H1 (cell line): ENCODE measurements around the gene TMEM51. TPM values are rescaled to one million over a fixed set of nuclear protein-coding genes. Genes with fewer than 3 reads are reported as not detected.

Experiments
- CTCF ChIA-PET: fragments of 300-600 bp; sonication (Branson Sonifier 250); formaldehyde crosslinking; loops from one replicate; lab custom pipeline; 2021; ENCODE audit not compliant: partially characterized antibody; lab: Charles Lee
- POLR2A ChIA-PET: fragments of 300-600 bp; sonication (Branson Sonifier 250); formaldehyde crosslinking; loops from one replicate; lab custom pipeline; 2021; ENCODE audit warnings: inconsistent platforms; ENCODE audit not compliant: partially characterized antibody; lab: Charles Lee
- DNase-seq, 2 experiments: peaks; one replicate each; pipeline versions ENCODE4 v3.0.0 to v3.0.0-alpha.2; 2010 to 2022; ENCODE audit warnings: low spot score in 2 of 2, low read depth in 1 of 2, mixed read lengths in 1 of 2
- FAIRE-seq: peaks from 2 replicates; lab custom pipeline; 2011; peaks lifted over from hg19 to GRCh38; lab: Jason Lieb, UNC
- H2AFZ ChIP-seq: 2 replicates; pipeline ENCODE4 v1.8.1; 2012; ENCODE audit warnings: low read length, inconsistent platforms
- H2AK5ac ChIP-seq: 2 replicates; pipeline ENCODE4 v1.6.1; 2013; ENCODE audit warnings: low read depth, low read length
- H2BK120ac ChIP-seq: replicated peaks from 2 replicates; pipeline ENCODE3; 2013; ENCODE audit warnings: low read depth, low read length, inconsistent platforms
- H2BK12ac ChIP-seq: 2 replicates; pipeline ENCODE4 v1.6.1; 2013; ENCODE audit warnings: low read depth, low read length
- H2BK15ac ChIP-seq: 2 replicates; pipeline ENCODE4 v1.6.1; 2013; ENCODE audit warnings: low read length
- H2BK20ac ChIP-seq: 2 replicates; pipeline ENCODE4 v1.6.1; 2013; ENCODE audit warnings: low read length
- H2BK5ac ChIP-seq: 2 replicates; pipeline ENCODE4 v1.6.1; 2013; ENCODE audit warnings: low read depth, low read length
- H3K14ac ChIP-seq: 2 replicates; pipeline ENCODE4 v1.6.1; 2013; ENCODE audit warnings: inconsistent platforms; ENCODE audit not compliant: insufficient read length
- H3K18ac ChIP-seq: 2 replicates; pipeline ENCODE4 v1.6.1; 2013; ENCODE audit warnings: low read length; ENCODE audit errors: extremely low read depth
- H3K23ac ChIP-seq: 2 replicates; pipeline ENCODE4 v1.6.1; 2013; ENCODE audit warnings: inconsistent platforms; ENCODE audit not compliant: insufficient read length
- H3K23me2 ChIP-seq: 2 replicates; pipeline ENCODE4 v1.6.1; 2013; ENCODE audit warnings: low read depth, low read length
- H3K27ac ChIP-seq: 2 replicates; pipeline ENCODE4 v1.6.1; 2011; ENCODE audit warnings: low read depth, low read length, inconsistent platforms
- H3K27me3 ChIP-seq, 4 experiments: replicated peaks in 1 of 4; 1 replicate in 1 of 4; 2 replicates in 3 of 4; pipeline versions ENCODE4 v1.6.1 to v1.8.1; 2011 to 2013; ENCODE audit warnings: low read length in 3 of 4, mild to moderate bottlenecking in 3 of 4, inconsistent platforms in 2 of 4, mixed read lengths in 2 of 4, moderate library complexity in 1 of 4; ENCODE audit not compliant: control insufficient read depth in 3 of 4, insufficient read depth in 3 of 4; ENCODE audit errors: extremely low read depth in 1 of 4
- H3K36me3 ChIP-seq, 4 experiments: 2 replicates each; pipeline versions ENCODE4 v1.6.1 to v1.8.1; 2011 to 2013; ENCODE audit warnings: mild to moderate bottlenecking in 4 of 4, low read length in 3 of 4, moderate library complexity in 2 of 4, control low read depth in 1 of 4, inconsistent platforms in 1 of 4; ENCODE audit not compliant: insufficient read depth in 4 of 4, control insufficient read depth in 2 of 4
- H3K4ac ChIP-seq: replicated peaks from 2 replicates; pipeline ENCODE3; 2013; ENCODE audit warnings: low read length, low read depth, mixed read lengths, inconsistent platforms; ENCODE audit not compliant: insufficient read length
- H3K4me1 ChIP-seq, 4 experiments: replicated peaks in 1 of 4; 1 replicate in 1 of 4; 2 replicates in 3 of 4; pipeline versions ENCODE4 v1.6.1 to v1.8.1; 2011 to 2013; ENCODE audit warnings: low read length in 3 of 4, inconsistent platforms in 2 of 4, mixed read lengths in 1 of 4; ENCODE audit not compliant: insufficient read depth in 4 of 4, control insufficient read depth in 3 of 4
- H3K4me2 ChIP-seq, 2 experiments: 2 replicates each; pipeline versions ENCODE4 v1.6.1 to v1.8.1; 2011 to 2013; ENCODE audit warnings: low read depth in 2 of 2, low read length in 2 of 2, control low read depth in 1 of 2, inconsistent platforms in 1 of 2, mild to moderate bottlenecking in 1 of 2; ENCODE audit not compliant: insufficient read depth in 1 of 2
- H3K4me3 ChIP-seq, 4 experiments: fragments of 200-600, 300-600 bp in 1 of 4; sonication (generic), shearing (Covaris generic), sonication (Bioruptor Twin) in 1 of 4; 2 replicates each; pipeline versions ENCODE4 v1.5.1 to v1.8.1; 2011 to 2016; ENCODE audit warnings: low read length in 4 of 4, low read depth in 3 of 4, control low read depth in 2 of 4, inconsistent platforms in 2 of 4, mild to moderate bottlenecking in 2 of 4, mixed read lengths in 1 of 4, moderate library complexity in 1 of 4; ENCODE audit not compliant: insufficient read depth in 2 of 4; ENCODE audit errors: extremely low read depth in 1 of 4
- H3K56ac ChIP-seq: replicated peaks from 2 replicates; pipeline ENCODE3; 2013; ENCODE audit warnings: low read depth, mild to moderate bottlenecking, mixed read lengths, low read length, inconsistent platforms; ENCODE audit not compliant: insufficient read length
- H3K79me1 ChIP-seq: 2 replicates; pipeline ENCODE4 v1.6.1; 2013; ENCODE audit warnings: low read depth, low read length, control low read depth
- H3K79me2 ChIP-seq, 2 experiments: 2 replicates each; pipeline versions ENCODE4 v1.6.1 to v1.8.1; 2012 to 2013; ENCODE audit warnings: low read length in 2 of 2, mild to moderate bottlenecking in 2 of 2, inconsistent platforms in 1 of 2; ENCODE audit not compliant: insufficient read depth in 2 of 2, control insufficient read depth in 1 of 2
- H3K9ac ChIP-seq, 4 experiments: replicated peaks in 1 of 4; 1 replicate in 1 of 4; 2 replicates in 3 of 4; pipeline versions ENCODE4 v1.6.1 to v1.8.1; 2011 to 2013; ENCODE audit warnings: low read depth in 3 of 4, low read length in 3 of 4, control low read depth in 2 of 4, mild to moderate bottlenecking in 2 of 4, moderate library complexity in 2 of 4, inconsistent platforms in 1 of 4; ENCODE audit errors: extremely low read depth in 1 of 4
- H3K9me3 ChIP-seq, 2 experiments: 2 replicates each; pipeline versions ENCODE4 v1.6.1 to v1.8.1; 2012 to 2013; ENCODE audit warnings: mild to moderate bottlenecking in 2 of 2, moderate library complexity in 2 of 2, control low read depth in 1 of 2, inconsistent platforms in 1 of 2, low read depth in 1 of 2, low read length in 1 of 2, mixed read lengths in 1 of 2; ENCODE audit not compliant: insufficient read depth in 2 of 2
- H4K20me1 ChIP-seq, 2 experiments: replicated peaks in 1 of 2; 2 replicates each; pipeline versions ENCODE3 to v1.8.1; 2011 to 2013; ENCODE audit warnings: inconsistent platforms in 2 of 2, low read length in 2 of 2, mild to moderate bottlenecking in 1 of 2; ENCODE audit not compliant: insufficient read depth in 2 of 2, control insufficient read depth in 1 of 2
- H4K5ac ChIP-seq: 2 replicates; pipeline ENCODE4 v1.6.1; 2013; ENCODE audit warnings: low read length, low read depth, mixed read lengths, inconsistent platforms; ENCODE audit not compliant: insufficient read length
- H4K8ac ChIP-seq: 2 replicates; pipeline ENCODE4 v1.8.0; 2013; ENCODE audit warnings: mild to moderate bottlenecking, moderate library complexity, low read length, inconsistent platforms; ENCODE audit not compliant: insufficient read depth; ENCODE audit errors: extremely low read depth
- H4K91ac ChIP-seq: replicated peaks from 2 replicates; pipeline ENCODE3; 2013; ENCODE audit warnings: low read length, mixed read lengths, inconsistent platforms; ENCODE audit not compliant: insufficient read length
- HDAC2 ChIP-seq, 2 experiments: fragments of 300-600 bp in 1 of 2; sonication (generic) in 1 of 2; IDR thresholded peaks; 2 replicates each; pipeline ENCODE4 v1.6.1; 2011 to 2012; ENCODE audit warnings: low read depth in 2 of 2, low read length in 2 of 2, mild to moderate bottlenecking in 2 of 2, moderate library complexity in 2 of 2, borderline replicate concordance in 1 of 2, inconsistent platforms in 1 of 2
- JUND ChIP-seq: IDR thresholded peaks from 2 replicates; pipeline ENCODE4 v1.6.1; 2011; ENCODE audit warnings: mild to moderate bottlenecking, improper control_type of control experiment, low read length
- SP2 ChIP-seq: IDR thresholded peaks from 2 replicates; pipeline ENCODE4 v1.6.1; 2012; ENCODE audit warnings: mild to moderate bottlenecking, low read length, inconsistent platforms
- WGBS, 2 experiments: shearing (Covaris generic) in 1 of 2; methylation state at CpG; one replicate each; pipeline versions ENCODE4 v1.1.6 to v1.1.7; 2013 to 2015; ENCODE audit warnings: low lambda C conversion rate in 2 of 2, mixed read lengths in 2 of 2, inconsistent platforms in 1 of 2, low coverage in 1 of 2, missing lambda C conversion rate in 1 of 2; ENCODE audit not compliant: insufficient replicate concordance in 2 of 2, insufficient coverage in 1 of 2, insufficient read length in 1 of 2; ENCODE audit errors: extremely low coverage in 1 of 2, missing lambda C conversion rate in 1 of 2; 5-methylcytosine and 5-hydroxymethylcytosine counted together
- polyA plus RNA-seq, 7 experiments: library from polyadenylated mRNA; depleted of rRNA in 3 of 7; stranded (reverse) in 5 of 7; unstranded in 2 of 7; fragments of >200 nt in 5 of 7; fragments of 200-250 nt in 2 of 7; gene quantifications; 1 replicate in 5 of 7; 2 replicates in 1 of 7; 4 replicates in 1 of 7; pipeline versions ENCODE4 v1.2.1 to v1.2.3, GENCODE V29; 2011 to 2013; ENCODE audit warnings: missing spikeins in 2 of 7, mixed read lengths in 2 of 7
- total RNA-seq: library from RNA; stranded (reverse); fragmentation: NEBNext Ultra II Directional; extraction: Animal tissue kit (Norgen Biotek cat#: 25700); gene quantifications from 2 replicates; pipeline ENCODE4 v1.2.1, GENCODE V29; 2021

The TMEM51 gene
- total and polyA plus RNA-seq, 2 of the 8 experiments (the other 6 are each of a cell fraction or from before 2014, with no cell fraction given) = 9.9 to 10.7 TPM

DNA sequence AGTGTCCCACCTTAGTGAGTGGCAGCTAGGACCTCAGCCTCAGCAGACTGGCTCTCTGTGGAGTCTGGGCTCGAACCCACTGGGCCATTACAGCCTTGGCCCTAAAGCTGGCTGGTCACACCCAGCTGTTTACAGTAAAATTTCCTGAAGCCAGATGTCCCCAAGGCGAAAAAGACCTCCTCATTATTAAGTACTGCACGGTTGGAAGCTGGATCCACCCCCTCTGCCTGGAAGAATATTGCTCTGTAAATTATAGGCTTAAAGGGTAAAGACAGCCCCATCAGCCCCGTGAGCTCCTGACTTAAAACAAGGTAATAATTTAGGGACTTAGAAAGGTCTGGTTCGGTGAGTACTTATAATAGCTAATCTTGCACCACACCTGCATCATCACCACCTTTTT is 30.3 kb upstream of the TMEM51 start:
- H3K79me1 ChIP-seq = no peaks in the 10 kb centered on the region
- no peak overlapping the region for H4K5ac ChIP-seq
- ChIA-PET POLR2A (no interaction called here), CTCF (interaction anchor here (1.0 to 2.3 kb wide), 5 partner anchors 9 to 181 kb away, joined by 3 to 7 read pairs (median 4); no protein-coding TSS in a partner anchor)
- H3K56ac ChIP-seq = no peak overlapping the region
- H2BK5ac ChIP-seq = no peak overlapping the region
- H3K9ac ChIP-seq = no peak overlapping the region
- H3K4me2 ChIP-seq = no peak overlapping the region
- H2BK15ac ChIP-seq = no peak overlapping the region
- H3K9me3 ChIP-seq = no peaks in the 10 kb centered on the region
- H3K23me2 ChIP-seq = no peaks in the 10 kb centered on the region
- no peak overlapping the region for H3K27ac ChIP-seq
- H4K8ac ChIP-seq = no peak overlapping the region
- no peaks in the 10 kb centered on the region for H3K4me1 ChIP-seq
- H3K4ac ChIP-seq = no peak overlapping the region
- H2AFZ ChIP-seq = no peak overlapping the region
- DNase-seq = no peak
- H3K79me2 ChIP-seq = no peaks in the 10 kb centered on the region
- H3K18ac ChIP-seq = no peak overlapping the region
- no peak overlapping the region for H4K91ac ChIP-seq
- H3K36me3 ChIP-seq = no peaks in the 10 kb centered on the region
- no peak overlapping the region for H3K23ac ChIP-seq
- no peaks in the 10 kb centered on the region for H3K27me3 ChIP-seq
- no peak for FAIRE-seq
- H2BK20ac ChIP-seq = no peak overlapping the region
- no peak overlapping the region for H2AK5ac ChIP-seq
- H2BK120ac ChIP-seq = no peak overlapping the region
- H2BK12ac ChIP-seq = no peak overlapping the region
- H3K4me3 ChIP-seq = no peak overlapping the region
- no peak overlapping the region for H3K14ac ChIP-seq
- WGBS, 2 experiments = 90% methylated on average over 5 of the region's 5 CpGs; no CpG with 5 or more reads in 1 of the 2 experiments
- no peaks in the 10 kb centered on the region for H4K20me1 ChIP-seq
- TF ChIP-seq HDAC2 (IDR thresholded peaks at IDR 0.05; ENCODE audit: borderline replicate concordance in 1 of 2, low read depth in 2 of 2, low read length in 2 of 2) (no peak), JUND (no peak), SP2 (no peak)
